ENCODE results near the gene SFT2D1.
"Not testable (repeated sequence)": the region's sequence is repeated elsewhere in the genome, so short reads cannot be mapped to it uniquely, and the experiment has no call there.

The SFT2D1 gene

GRCh38 chr6:166351715-166352285, 9.5 kb upstream of the SFT2D1 start:
- TF ChIP-seq, protein P1, sequence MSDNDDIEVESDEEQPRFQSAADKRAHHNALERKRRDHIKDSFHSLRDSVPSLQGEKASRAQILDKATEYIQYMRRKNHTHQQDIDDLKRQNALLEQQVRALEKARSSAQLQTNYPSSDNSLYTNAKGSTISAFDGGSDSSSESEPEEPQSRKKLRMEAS (IDR thresholded peaks at IDR 0.05; ENCODE audit: low read depth, low read length), result peak; percentile 17
- TF ChIP-seq MYC (IDR thresholded peaks at IDR 0.05; ENCODE audit: low read depth, low read length) (0 out of 2 replicates have a peak, but pooled peaks have one; percentile 27), CTCF (IDR thresholded peaks at IDR 0.05; ENCODE audit: low read depth, low read length) (no peak), POLR2A (IDR thresholded peaks at IDR 0.05; ENCODE audit: extremely low read depth, insufficient read length) (no peak)
- DNase-seq (ENCODE audit: low read depth), result peak; percentile 85
- H3K4me3 ChIP-seq (ENCODE audit: low read depth, low read length), result peak overlapping the region; percentile 1

- TF ChIP-seq POLR2A (IDR thresholded peaks at IDR 0.05; ENCODE audit: extremely low read depth, insufficient read length), result no peak
- no peak overlapping the region for H3K4me3 ChIP-seq (ENCODE audit: low read depth, low read length)
- peak; percentile 64 for DNase-seq (ENCODE audit: low read depth)
These were observed 6.1 kb upstream of the SFT2D1 start for GRCh38 chr6:166348305-166348949.

GRCh38 chr6:166346965-166347364, 4.6 kb upstream of the SFT2D1 start:
- TF ChIP-seq CTCF (IDR thresholded peaks at IDR 0.05; ENCODE audit: low read depth, low read length) (no peak), POLR2A (IDR thresholded peaks at IDR 0.05; ENCODE audit: extremely low read depth, insufficient read length) (no peak), MYC (IDR thresholded peaks at IDR 0.05; ENCODE audit: low read depth, low read length) (no peak)
- TF ChIP-seq, protein P1 (IDR thresholded peaks at IDR 0.05; ENCODE audit: low read depth, low read length), result no peak
- no peak for DNase-seq (ENCODE audit: low read depth)
- no peak overlapping the region for H3K4me3 ChIP-seq (ENCODE audit: low read depth, low read length)

DNA sequence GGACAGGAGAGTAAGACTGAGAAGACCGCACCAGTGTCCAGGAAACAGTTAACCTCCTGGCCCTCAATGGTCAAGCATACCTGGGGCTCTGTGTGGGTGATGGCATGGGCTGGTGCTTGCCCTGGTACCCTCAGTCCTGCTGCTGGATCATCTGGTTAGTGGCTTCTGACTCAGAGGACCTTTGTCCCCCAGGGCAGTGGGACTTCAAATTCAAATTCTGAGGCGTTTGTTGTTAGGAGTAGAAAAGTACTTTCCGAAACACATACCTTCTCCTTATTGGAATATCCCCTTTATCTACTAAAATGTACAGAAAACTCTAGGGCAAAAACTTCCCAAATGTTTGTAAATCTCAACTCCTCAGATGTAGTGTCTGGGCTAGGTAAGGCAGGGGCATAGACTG, 4.1 kb upstream of the SFT2D1 start:
- H3K4me3 ChIP-seq (ENCODE audit: low read depth, low read length), result no peak overlapping the region
- TF ChIP-seq MYC (IDR thresholded peaks at IDR 0.05; ENCODE audit: low read depth, low read length) (no peak), CTCF (IDR thresholded peaks at IDR 0.05; ENCODE audit: low read depth, low read length) (no peak), POLR2A (IDR thresholded peaks at IDR 0.05; ENCODE audit: extremely low read depth, insufficient read length) (no peak)
- TF ChIP-seq, protein P1 (IDR thresholded peaks at IDR 0.05; ENCODE audit: low read depth, low read length), result no peak
- no peak for DNase-seq (ENCODE audit: low read depth)

DNA sequence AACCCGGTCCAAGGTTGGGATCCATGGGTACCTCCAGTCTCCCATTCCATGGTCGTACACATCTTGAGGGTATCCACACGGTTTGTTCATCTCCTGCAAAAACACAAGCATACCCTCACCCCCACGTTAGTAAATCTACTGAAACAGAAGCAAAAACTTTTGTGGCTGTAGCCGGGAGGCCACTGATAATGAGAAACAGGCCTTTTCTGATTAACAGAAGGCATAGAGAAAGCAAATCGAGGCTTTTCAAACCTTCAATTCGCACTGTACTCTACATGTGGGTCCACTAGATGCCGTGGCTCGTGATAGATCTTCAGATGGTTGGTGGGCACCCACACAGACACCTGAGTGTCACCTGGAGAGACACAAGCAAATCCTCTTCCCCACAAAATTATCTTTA, 3.3 kb upstream of the SFT2D1 start:
- H3K4me3 ChIP-seq (ENCODE audit: low read depth, low read length); DNase-seq (ENCODE audit: low read depth): not testable (repeated sequence)

DNA sequence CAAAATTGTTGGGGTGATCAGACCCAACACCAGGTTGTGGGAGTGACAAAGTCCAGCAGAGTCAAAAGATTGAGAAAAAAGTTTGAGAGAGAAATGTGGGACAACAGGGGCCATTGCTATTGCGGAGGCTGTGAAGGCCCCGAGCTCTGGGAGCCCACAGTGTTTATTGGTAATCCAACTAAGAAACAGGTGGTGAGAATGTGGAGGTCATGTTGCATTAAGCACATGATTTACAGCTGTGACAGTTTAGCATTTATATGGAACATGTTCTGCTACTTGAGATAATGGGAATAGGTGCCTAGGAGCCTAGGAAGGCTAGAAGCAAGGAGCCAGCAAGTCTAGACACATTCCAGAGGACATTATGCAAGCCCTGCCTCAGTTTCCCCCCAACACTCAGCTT, 2.6 kb upstream of the SFT2D1 start:
- H3K4me3 ChIP-seq (ENCODE audit: low read depth, low read length); DNase-seq (ENCODE audit: low read depth): not testable (repeated sequence)

DNA sequence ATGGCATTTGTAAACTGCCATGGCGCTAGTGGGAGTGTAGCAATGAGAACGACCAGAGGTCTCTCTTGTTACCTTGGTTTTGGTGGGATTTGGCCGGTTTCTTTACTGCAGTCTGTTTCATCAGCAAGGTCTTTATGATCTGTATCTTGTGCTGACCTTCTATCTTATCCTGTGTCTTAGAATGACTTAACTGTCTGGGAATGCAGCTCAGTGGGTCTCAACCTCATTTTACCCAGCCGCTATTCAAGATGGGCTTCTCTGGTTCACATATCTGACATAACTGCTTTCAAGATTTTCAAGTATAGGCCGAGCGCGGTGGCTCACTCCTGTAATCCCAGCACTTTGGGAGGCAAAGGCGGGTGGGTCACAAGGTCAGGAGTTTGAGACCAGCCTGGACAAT, 1.9 kb upstream of the SFT2D1 start:
- H3K4me3 ChIP-seq (ENCODE audit: low read depth, low read length), result no peak overlapping the region
- no peak for DNase-seq (ENCODE audit: low read depth)
- no peak for TF ChIP-seq CTCF (IDR thresholded peaks at IDR 0.05; ENCODE audit: low read depth, low read length)
- no peak for TF ChIP-seq MYC (IDR thresholded peaks at IDR 0.05; ENCODE audit: low read depth, low read length)
- no peak for TF ChIP-seq POLR2A (IDR thresholded peaks at IDR 0.05; ENCODE audit: extremely low read depth, insufficient read length)
- TF ChIP-seq, protein P1 (IDR thresholded peaks at IDR 0.05; ENCODE audit: low read depth, low read length), result no peak
